KMS-11 (cell line): ENCODE measurements around the gene OR2A7.
"Not testable (repeated sequence)": the region's sequence is repeated elsewhere in the genome, so short reads cannot be mapped to it uniquely, and the experiment has no call there.

Source experiments
- H2AFZ ChIP-seq: fragments of 200-600 bp; sonication (generic); 2 replicates; pipeline ENCODE4 v1.6.1; 2016; ENCODE audit warnings: antibody characterized with exemption, mixed run types, low read depth
- H3K27ac ChIP-seq: fragments of 200-600 bp; sonication (generic); 2 replicates; pipeline ENCODE4 v1.6.1; 2016; ENCODE audit warnings: mild to moderate bottlenecking, mixed run types
- H3K27me3 ChIP-seq: fragments of 200-600 bp; sonication (generic); 2 replicates; pipeline ENCODE4 v1.6.1; 2017; ENCODE audit warnings: mild to moderate bottlenecking, low read depth, mixed run types, moderate library complexity; ENCODE audit not compliant: insufficient read depth
- H3K36me3 ChIP-seq: fragments of 200-600 bp; sonication (generic); 2 replicates; pipeline ENCODE4 v1.6.1; 2017; ENCODE audit warnings: mild to moderate bottlenecking, mixed run types; ENCODE audit not compliant: insufficient read depth
- H3K4me1 ChIP-seq: fragments of 200-600 bp; sonication (generic); 2 replicates; pipeline ENCODE4 v1.6.1; 2016; ENCODE audit warnings: mild to moderate bottlenecking, low read depth, mixed run types; ENCODE audit not compliant: poor library complexity, severe bottlenecking
- H3K4me2 ChIP-seq: fragments of 200-600 bp; sonication (generic); 2 replicates; pipeline ENCODE4 v1.7.0; 2016; ENCODE audit warnings: mild to moderate bottlenecking, mixed run types
- H3K4me3 ChIP-seq: fragments of 200-600 bp; sonication (generic); IDR thresholded peaks from 2 replicates; pipeline ENCODE4 v1.6.1; 2017; ENCODE audit warnings: low read depth, low read length, mixed read lengths; ENCODE audit not compliant: insufficient read depth
- H3K79me2 ChIP-seq: fragments of 200-600 bp; sonication (generic); 2 replicates; pipeline ENCODE4 v1.6.1; 2016; ENCODE audit warnings: low read depth, mixed run types; ENCODE audit not compliant: insufficient read depth
- H3K9ac ChIP-seq: fragments of 200-600 bp; sonication (generic); 2 replicates; pipeline ENCODE4 v1.6.1; 2016; ENCODE audit warnings: mild to moderate bottlenecking, mixed run types
- H4K20me1 ChIP-seq: fragments of 200-600 bp; sonication (generic); 2 replicates; pipeline ENCODE4 v1.6.1; 2016; ENCODE audit warnings: mild to moderate bottlenecking, mixed run types; ENCODE audit not compliant: insufficient read depth

Gene OR2A7

GRCh38 chr7:144231027-144231426 is 33.6 kb downstream of the OR2A7 start:
- H3K27ac ChIP-seq, H3K27me3 ChIP-seq, H3K36me3 ChIP-seq, H2AFZ ChIP-seq, H3K4me3 ChIP-seq, H3K79me2 ChIP-seq, H3K4me1 ChIP-seq, H3K9ac ChIP-seq, H4K20me1 ChIP-seq, H3K4me2 ChIP-seq: not testable (repeated sequence)

DNA sequence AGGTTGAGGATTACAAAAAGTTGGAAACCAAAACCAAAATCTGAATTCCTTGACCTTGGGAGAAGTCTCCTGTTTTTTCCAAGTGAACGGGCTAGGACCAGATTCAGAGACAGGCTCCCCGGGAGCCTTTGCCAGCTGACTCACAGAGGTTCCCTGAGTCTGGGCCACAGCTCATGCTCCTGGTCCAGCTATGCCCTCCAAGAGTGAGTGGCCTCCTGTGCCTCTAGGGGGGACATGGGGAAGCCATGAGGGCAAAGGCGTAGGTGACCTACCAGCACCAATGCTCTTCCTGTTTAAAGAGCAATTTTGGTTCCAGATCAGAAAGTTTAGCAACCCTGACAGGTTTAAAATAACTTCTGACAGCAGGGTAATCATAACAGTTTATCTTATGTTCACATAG is 35.8 kb downstream of the OR2A7 start:
- H3K4me2 ChIP-seq, H3K36me3 ChIP-seq, H2AFZ ChIP-seq, H4K20me1 ChIP-seq, H3K79me2 ChIP-seq, H3K27ac ChIP-seq, H3K27me3 ChIP-seq, H3K4me1 ChIP-seq, H3K4me3 ChIP-seq, H3K9ac ChIP-seq: not testable (repeated sequence)

GRCh38 chr7:144226866-144227265 is 37.7 kb downstream of the OR2A7 start:
- not testable (repeated sequence) for H3K79me2 ChIP-seq, H3K4me3 ChIP-seq, H3K36me3 ChIP-seq, H4K20me1 ChIP-seq, H2AFZ ChIP-seq, H3K4me2 ChIP-seq, H3K27ac ChIP-seq, H3K27me3 ChIP-seq, H3K4me1 ChIP-seq, H3K9ac ChIP-seq

DNA sequence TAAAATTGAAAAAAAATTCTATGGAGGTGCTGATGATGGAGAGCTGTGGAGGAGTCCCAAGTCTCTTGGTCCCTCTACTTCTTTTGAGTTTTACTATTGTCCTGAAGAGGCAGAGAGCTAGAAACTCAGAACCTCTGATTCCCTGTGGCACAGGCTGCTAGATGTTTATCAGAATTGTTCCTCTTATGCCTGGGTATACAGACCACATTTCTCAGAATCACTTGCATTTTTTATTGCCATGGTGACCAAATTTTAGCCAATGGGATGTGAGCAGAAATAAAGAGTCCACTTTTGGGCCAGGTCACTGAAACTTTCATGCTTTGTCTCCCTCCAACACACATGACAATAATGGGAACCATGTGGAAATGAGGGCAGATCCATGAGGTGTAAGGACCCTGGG is 40.9 kb downstream of the OR2A7 start:
- not testable (repeated sequence) for H3K4me3 ChIP-seq, H3K4me2 ChIP-seq, H3K36me3 ChIP-seq, H4K20me1 ChIP-seq, H3K79me2 ChIP-seq, H2AFZ ChIP-seq, H3K4me1 ChIP-seq, H3K27ac ChIP-seq, H3K9ac ChIP-seq, H3K27me3 ChIP-seq

DNA sequence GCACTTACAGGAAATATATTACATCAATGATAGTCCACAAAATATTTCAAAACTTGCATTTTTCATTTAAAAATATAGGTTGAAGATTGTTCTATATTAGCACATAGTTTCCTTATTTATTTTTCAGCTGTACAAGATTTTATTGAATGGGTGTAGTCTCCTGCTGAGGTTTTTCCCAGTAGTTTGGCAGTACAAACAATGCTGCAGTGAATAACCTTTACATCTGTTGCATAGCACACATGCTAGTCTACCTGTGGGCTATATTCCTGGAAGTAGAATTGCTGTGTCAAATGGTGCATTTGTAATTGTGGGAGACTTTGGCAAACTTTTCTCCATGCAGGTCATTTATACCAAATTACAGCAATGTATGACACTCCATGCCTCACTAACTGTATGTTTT is 44.1 kb downstream of the OR2A7 start:
- H2AFZ ChIP-seq, H3K27me3 ChIP-seq, H3K4me1 ChIP-seq, H3K9ac ChIP-seq, H4K20me1 ChIP-seq, H3K4me3 ChIP-seq, H3K79me2 ChIP-seq, H3K36me3 ChIP-seq, H3K27ac ChIP-seq, H3K4me2 ChIP-seq: not testable (repeated sequence)

DNA sequence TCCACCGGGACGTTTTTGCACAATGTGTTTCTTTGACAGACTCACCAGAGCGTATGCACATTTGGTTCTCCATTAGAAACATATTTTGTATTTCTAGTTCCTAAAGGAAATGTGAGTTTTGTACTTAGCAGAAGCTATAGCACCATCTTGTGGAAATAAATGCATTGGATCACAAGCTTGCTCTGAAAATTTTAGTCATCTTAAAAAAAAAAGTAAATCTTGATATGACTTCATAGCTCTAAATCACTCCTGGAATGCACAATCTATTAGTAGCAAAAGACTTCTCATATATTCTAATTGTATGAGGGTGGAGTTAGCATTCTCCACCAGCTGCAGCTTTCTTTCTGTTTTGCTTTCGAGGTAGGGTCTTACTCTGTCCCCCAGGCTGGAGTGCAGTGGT is 45.4 kb downstream of the OR2A7 start:
- H3K79me2 ChIP-seq, H2AFZ ChIP-seq, H3K9ac ChIP-seq, H3K27ac ChIP-seq, H3K27me3 ChIP-seq, H3K4me2 ChIP-seq, H3K36me3 ChIP-seq, H4K20me1 ChIP-seq, H3K4me1 ChIP-seq, H3K4me3 ChIP-seq: not testable (repeated sequence)

- H3K4me1 ChIP-seq, H3K36me3 ChIP-seq, H2AFZ ChIP-seq, H3K27ac ChIP-seq, H3K4me3 ChIP-seq, H3K27me3 ChIP-seq, H4K20me1 ChIP-seq, H3K79me2 ChIP-seq, H3K4me2 ChIP-seq, H3K9ac ChIP-seq: not testable (repeated sequence)
These were observed 46.0 kb downstream of the OR2A7 start for GRCh38 chr7:144218581-144218980.

GRCh38 chr7:144217200-144217599 is 47.4 kb downstream of the OR2A7 start:
- H3K9ac ChIP-seq, H3K27me3 ChIP-seq, H2AFZ ChIP-seq, H3K36me3 ChIP-seq, H3K79me2 ChIP-seq, H4K20me1 ChIP-seq, H3K27ac ChIP-seq, H3K4me1 ChIP-seq, H3K4me2 ChIP-seq, H3K4me3 ChIP-seq: not testable (repeated sequence)
